ENCODE data around the gene SEPTIN8. TPM values are rescaled to one million over a fixed set of nuclear protein-coding genes. Genes with fewer than 3 reads are reported as not detected.
A peak's percentile ranks its signal among the peaks of the same experiment; 100 is the strongest.
"Not testable (repeated sequence)": the region's sequence is repeated elsewhere in the genome, so short reads cannot be mapped to it uniquely, and the experiment has no call there.

Gene SEPTIN8
- polyA plus RNA-seq, 2 of the 4 experiments (the other 2 are of a cell fraction) = 20.8 to 29.2 TPM

GRCh38 chr5:132802685-132803066 is 25.6 kb upstream of the SEPTIN8 start:
- H3K4me1 ChIP-seq; POLR2A ChIA-PET; DNase-seq (ENCODE audit: low read depth in 1 of 2, low spot score in 1 of 2); H3K4me2 ChIP-seq; H3K27ac ChIP-seq; FAIRE-seq; H3K4me3 ChIP-seq; ATAC-seq; H3K9me3 ChIP-seq: not testable (repeated sequence)
- 30% methylated on average over 5 of the region's 5 CpGs for WGBS (ENCODE audit: missing lambda C conversion rate)
- CTCF ChIA-PET = interaction anchor here (1.2 to 4.2 kb wide), 6 partner anchors 9 to 416 kb away, joined by 3 to 27 read pairs (median 7); no protein-coding TSS in a partner anchor

GRCh38 chr5:132802044-132802684 is 25.1 kb upstream of the SEPTIN8 start:
- ChIA-PET POLR2A (no interaction called here), CTCF (interaction anchor here (0.7 to 4.2 kb wide), 13 partner anchors 9 to 416 kb away, joined by 3 to 27 read pairs (median 3); no protein-coding TSS in a partner anchor)
- Histone ChIP-seq H3K27ac (no peak overlapping the region), H3K4me3 (no peak overlapping the region), H3K4me1 (peaks cover 3% of the 10 kb centered on the region; the same call in 1 of the 3 replicates), H3K4me2 (no peak overlapping the region), H3K9me3 (no peaks in the 10 kb centered on the region)
- FAIRE-seq (no peak), DNase-seq (ENCODE audit: low read depth in 1 of 2, low spot score in 1 of 2) (no peak), ATAC-seq (peak in 1 of 2 experiments; percentile 40; a peak in 1 of 6 replicates)
- TF ChIP-seq KDM1A (IDR thresholded peaks at IDR 0.05; ENCODE audit: low read depth) (no peak), FOXS1 (CRISPR knock-in tag; IDR thresholded peaks at IDR 0.05) (no peak), RAD21 (conservative IDR thresholded peaks at IDR 0.05 in 1 of 2, IDR thresholded peaks at IDR 0.05 in 1 of 2) (peak in 1 of 2 experiments; percentile 26; a peak in 2 of 5 replicates), ATOH8 (CRISPR knock-in tag; IDR thresholded peaks at IDR 0.05; ENCODE audit: low read depth) (no peak), HOXA7 (CRISPR knock-in tag; IDR thresholded peaks at IDR 0.05) (no peak)
- 42% methylated on average over 5 of the region's 5 CpGs for WGBS (ENCODE audit: missing lambda C conversion rate)

GRCh38 chr5:132800545-132800944 is 23.5 kb upstream of the SEPTIN8 start:
- no peaks in the 10 kb centered on the region for H3K4me1 ChIP-seq
- no peaks in the 10 kb centered on the region for H3K9me3 ChIP-seq
- DNase-seq (ENCODE audit: low read depth in 1 of 2, low spot score in 1 of 2) = no peak
- CTCF ChIA-PET = interaction anchor here (0.7 to 4.2 kb wide), 4 partner anchors 20 to 141 kb away, joined by 3 to 27 read pairs (median 6); no protein-coding TSS in a partner anchor
- no peak overlapping the region for H3K27ac ChIP-seq
- 45% methylated on average over 2 of the region's 2 CpGs for WGBS (ENCODE audit: missing lambda C conversion rate)
- no peak overlapping the region for H3K4me2 ChIP-seq
- ATAC-seq = no peak
- POLR2A ChIA-PET = no interaction called here
- no peak overlapping the region for H3K4me3 ChIP-seq
- FAIRE-seq = no peak
- no peak for TF ChIP-seq TP53 (CRISPR knock-in tag; IDR thresholded peaks at IDR 0.05)
- no peak for TF ChIP-seq ATOH8 (CRISPR knock-in tag; IDR thresholded peaks at IDR 0.05; ENCODE audit: low read depth)
- no peak for TF ChIP-seq FOXS1 (CRISPR knock-in tag; IDR thresholded peaks at IDR 0.05)

- no peak for TF ChIP-seq HMGXB4 (CRISPR knock-in tag; IDR thresholded peaks at IDR 0.05; ENCODE audit: borderline replicate concordance)
- TF ChIP-seq ZC3H11A (IDR thresholded peaks at IDR 0.05) = no peak
- Histone ChIP-seq H3K4me3 (no peak overlapping the region), H3K27ac (no peak overlapping the region), H3K9me3 (no peaks in the 10 kb centered on the region), H3K4me1 (no peaks in the 10 kb centered on the region), H3K4me2 (no peak overlapping the region)
- ChIA-PET CTCF (interaction anchor here (0.6 to 2.4 kb wide), 7 partner anchors 12 to 413 kb away, joined by 3 to 8 read pairs (median 3); no protein-coding TSS in a partner anchor), POLR2A (no interaction called here)
- ATAC-seq (no peak), DNase-seq (ENCODE audit: low read depth in 1 of 2, low spot score in 1 of 2) (no peak), FAIRE-seq (no peak)
- 89% methylated on average over 2 of the region's 2 CpGs for WGBS (ENCODE audit: missing lambda C conversion rate)
These were observed 22.4 kb upstream of the SEPTIN8 start for GRCh38 chr5:132799392-132799791.

- TF ChIP-seq NR3C1 (IDR thresholded peaks at IDR 0.05) = no peak
- no peak for TF ChIP-seq USF2 (IDR thresholded peaks at IDR 0.05)
- TF ChIP-seq RNF2 (IDR thresholded peaks at IDR 0.05; ENCODE audit: borderline replicate concordance, low read depth) = no peak
- TF ChIP-seq ZSCAN20 (CRISPR knock-in tag; IDR thresholded peaks at IDR 0.05) = no peak
- no peak for TF ChIP-seq MAX (IDR thresholded peaks at IDR 0.05)
- no peaks in the 10 kb centered on the region for H3K9me3 ChIP-seq
- CTCF ChIA-PET = interaction anchor here (1.2 to 2.4 kb wide), 8 partner anchors 10 to 411 kb away, joined by 3 to 9 read pairs (median 4); no protein-coding TSS in a partner anchor
- no peak for DNase-seq (ENCODE audit: low read depth in 1 of 2, low spot score in 1 of 2)
- no peak overlapping the region for H3K4me2 ChIP-seq
- no peak for ATAC-seq
- FAIRE-seq = no peak
- POLR2A ChIA-PET = no interaction called here
- WGBS (ENCODE audit: missing lambda C conversion rate) = 77% methylated on average over 2 of the region's 2 CpGs
- no peaks in the 10 kb centered on the region for H3K4me1 ChIP-seq
- H3K4me3 ChIP-seq = no peak overlapping the region
- H3K27ac ChIP-seq = no peak overlapping the region
These were observed 20.6 kb upstream of the SEPTIN8 start for GRCh38 chr5:132797651-132798050.
